ENCODE measurements around the gene NEK7.

Gene NEK7

GRCh38 chr1:198160946-198161614, 4.3 kb downstream of the NEK7 start:
- Histone ChIP-seq H3K4me1 (ENCODE audit: control insufficient read depth, insufficient read depth, low read length) (peaks cover 15% of the 10 kb centered on the region), H3K9ac (ENCODE audit: low read depth, low read length) (no peak overlapping the region), H3K36me3 (ENCODE audit: insufficient read depth, low read length) (no peaks in the 10 kb centered on the region), H3K9me3 (replicated peaks; ENCODE audit: low read length) (no peaks in the 10 kb centered on the region), H3K4me2 (ENCODE audit: low read length) (no peak overlapping the region), H3K27me3 (ENCODE audit: control insufficient read depth, insufficient read depth, low read length) (no peaks in the 10 kb centered on the region), H3K4me3 (ENCODE audit: low read length) (no peak overlapping the region)

DNA sequence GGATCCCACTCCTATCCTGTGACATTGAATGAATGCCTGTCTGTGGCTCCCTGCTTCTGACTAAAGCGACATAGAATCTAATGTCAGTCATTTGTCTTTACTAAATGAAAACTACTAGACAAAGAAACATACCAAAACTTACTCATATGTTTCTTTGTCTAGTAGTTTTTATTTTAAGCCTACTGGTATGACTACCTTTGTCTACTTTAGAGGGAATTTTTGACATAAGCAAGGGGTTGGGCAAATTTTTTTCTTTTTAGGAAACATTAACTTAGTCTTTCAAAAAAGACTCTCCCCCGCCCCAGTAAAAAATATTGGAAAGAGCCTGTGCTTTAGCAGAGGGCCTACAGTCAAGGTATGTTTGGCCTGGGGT, 4.9 kb downstream of the NEK7 start:
- H3K4me2 ChIP-seq (ENCODE audit: low read length), result no peak overlapping the region
- H3K27me3 ChIP-seq (ENCODE audit: control insufficient read depth, insufficient read depth, low read length), result no peaks in the 10 kb centered on the region
- H3K9ac ChIP-seq (ENCODE audit: low read depth, low read length), result no peak overlapping the region
- peaks cover 19% of the 10 kb centered on the region for H3K4me1 ChIP-seq (ENCODE audit: control insufficient read depth, insufficient read depth, low read length)
- no peaks in the 10 kb centered on the region for H3K36me3 ChIP-seq (ENCODE audit: insufficient read depth, low read length)
- no peak overlapping the region for H3K4me3 ChIP-seq (ENCODE audit: low read length)
- H3K9me3 ChIP-seq (replicated peaks; ENCODE audit: low read length), result no peaks in the 10 kb centered on the region

DNA sequence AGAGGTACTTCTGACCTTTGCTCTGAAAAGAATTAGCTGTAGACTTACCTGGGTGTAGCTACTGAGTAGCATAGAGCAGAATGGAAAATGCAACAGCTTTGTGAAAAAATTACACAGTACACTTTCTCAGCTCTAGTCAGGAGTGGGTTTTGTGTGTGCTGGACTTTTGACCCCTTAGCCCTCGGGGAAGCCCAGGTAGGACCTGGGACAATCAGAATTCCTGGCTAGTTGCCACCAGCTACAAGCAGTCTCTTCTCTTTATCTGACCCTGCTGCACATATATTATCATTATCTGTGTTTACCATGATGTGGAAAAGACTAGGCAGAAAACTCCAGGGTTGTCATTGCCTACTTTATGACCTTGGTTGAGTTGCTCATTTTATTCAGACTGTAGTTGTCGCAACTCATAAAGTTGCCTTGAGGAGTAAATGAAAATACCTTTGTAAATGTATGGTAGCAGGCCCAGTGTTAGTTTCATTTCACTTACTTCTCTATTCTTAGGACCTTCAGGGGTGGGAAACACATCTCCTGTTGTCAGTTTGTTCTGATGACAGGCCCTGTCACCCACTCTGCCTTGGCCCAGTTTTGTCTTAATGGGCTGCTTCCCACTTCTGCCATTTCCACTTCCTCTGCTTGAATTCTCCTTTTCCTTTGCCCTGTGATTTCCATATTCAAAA, 5.4 kb downstream of the NEK7 start:
- H3K4me1 ChIP-seq (ENCODE audit: control insufficient read depth, insufficient read depth, low read length), result peaks cover 24% of the 10 kb centered on the region
- no peaks in the 10 kb centered on the region for H3K9me3 ChIP-seq (replicated peaks; ENCODE audit: low read length)
- H3K9ac ChIP-seq (ENCODE audit: low read depth, low read length), result no peak overlapping the region
- H3K27me3 ChIP-seq (ENCODE audit: control insufficient read depth, insufficient read depth, low read length), result no peaks in the 10 kb centered on the region
- H3K4me3 ChIP-seq (ENCODE audit: low read length), result no peak overlapping the region
- H3K36me3 ChIP-seq (ENCODE audit: insufficient read depth, low read length), result no peaks in the 10 kb centered on the region
- no peak overlapping the region for H3K4me2 ChIP-seq (ENCODE audit: low read length)

- no peak overlapping the region for H3K4me2 ChIP-seq (ENCODE audit: low read length)
- H3K27me3 ChIP-seq (ENCODE audit: control insufficient read depth, insufficient read depth, low read length), result no peaks in the 10 kb centered on the region
- peaks cover 43% of the 10 kb centered on the region for H3K4me1 ChIP-seq (ENCODE audit: control insufficient read depth, insufficient read depth, low read length)
- H3K36me3 ChIP-seq (ENCODE audit: insufficient read depth, low read length), result no peaks in the 10 kb centered on the region
- H3K9me3 ChIP-seq (replicated peaks; ENCODE audit: low read length), result no peaks in the 10 kb centered on the region
- H3K4me3 ChIP-seq (ENCODE audit: low read length), result no peak overlapping the region
- H3K9ac ChIP-seq (ENCODE audit: low read depth, low read length), result no peak overlapping the region
These were observed 9.3 kb downstream of the NEK7 start for GRCh38 chr1:198165927-198166647.

DNA sequence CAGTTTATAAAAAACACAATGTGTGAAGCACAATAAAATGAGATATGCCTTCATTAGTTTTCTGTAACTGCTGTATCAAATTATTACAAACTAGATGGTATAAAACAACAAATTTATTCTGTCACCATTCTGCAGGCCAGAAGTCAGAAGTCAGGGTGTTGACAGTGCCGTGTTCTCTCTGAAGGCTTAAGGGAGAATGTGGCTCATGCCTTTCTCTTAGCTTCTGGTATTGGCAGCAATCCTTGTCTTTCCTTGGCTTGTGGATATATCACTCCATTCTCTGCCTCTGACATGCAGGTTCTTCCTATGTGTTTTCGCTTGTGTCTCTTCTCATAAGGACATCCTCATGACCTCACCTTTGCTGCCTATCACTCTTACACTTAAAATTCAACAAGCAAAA, 10.1 kb downstream of the NEK7 start:
- no peaks in the 10 kb centered on the region for H3K9me3 ChIP-seq (replicated peaks; ENCODE audit: low read length)
- no peak overlapping the region for H3K9ac ChIP-seq (ENCODE audit: low read depth, low read length)
- peaks cover 43% of the 10 kb centered on the region for H3K4me1 ChIP-seq (ENCODE audit: control insufficient read depth, insufficient read depth, low read length)
- H3K36me3 ChIP-seq (ENCODE audit: insufficient read depth, low read length), result no peaks in the 10 kb centered on the region
- H3K27me3 ChIP-seq (ENCODE audit: control insufficient read depth, insufficient read depth, low read length), result no peaks in the 10 kb centered on the region
- H3K4me3 ChIP-seq (ENCODE audit: low read length), result no peak overlapping the region
- no peak overlapping the region for H3K4me2 ChIP-seq (ENCODE audit: low read length)

- Histone ChIP-seq H3K4me1 (ENCODE audit: control insufficient read depth, insufficient read depth, low read length) (peaks cover 38% of the 10 kb centered on the region), H3K4me2 (ENCODE audit: low read length) (peak overlapping the region; percentile 53), H3K27me3 (ENCODE audit: control insufficient read depth, insufficient read depth, low read length) (no peaks in the 10 kb centered on the region), H3K4me3 (ENCODE audit: low read length) (no peak overlapping the region), H3K36me3 (ENCODE audit: insufficient read depth, low read length) (no peaks in the 10 kb centered on the region), H3K9me3 (replicated peaks; ENCODE audit: low read length) (no peaks in the 10 kb centered on the region), H3K9ac (ENCODE audit: low read depth, low read length) (no peak overlapping the region)
These were observed 10.7 kb downstream of the NEK7 start for GRCh38 chr1:198167436-198167934.

- Histone ChIP-seq H3K36me3 (ENCODE audit: insufficient read depth, low read length) (no peaks in the 10 kb centered on the region), H3K4me3 (ENCODE audit: low read length) (no peak overlapping the region), H3K27me3 (ENCODE audit: control insufficient read depth, insufficient read depth, low read length) (no peaks in the 10 kb centered on the region), H3K4me1 (ENCODE audit: control insufficient read depth, insufficient read depth, low read length) (peaks cover 36% of the 10 kb centered on the region), H3K9me3 (replicated peaks; ENCODE audit: low read length) (no peaks in the 10 kb centered on the region), H3K4me2 (ENCODE audit: low read length) (peak overlapping the region; percentile 53), H3K9ac (ENCODE audit: low read depth, low read length) (no peak overlapping the region)
These were observed 11.4 kb downstream of the NEK7 start for GRCh38 chr1:198168227-198168626.

DNA sequence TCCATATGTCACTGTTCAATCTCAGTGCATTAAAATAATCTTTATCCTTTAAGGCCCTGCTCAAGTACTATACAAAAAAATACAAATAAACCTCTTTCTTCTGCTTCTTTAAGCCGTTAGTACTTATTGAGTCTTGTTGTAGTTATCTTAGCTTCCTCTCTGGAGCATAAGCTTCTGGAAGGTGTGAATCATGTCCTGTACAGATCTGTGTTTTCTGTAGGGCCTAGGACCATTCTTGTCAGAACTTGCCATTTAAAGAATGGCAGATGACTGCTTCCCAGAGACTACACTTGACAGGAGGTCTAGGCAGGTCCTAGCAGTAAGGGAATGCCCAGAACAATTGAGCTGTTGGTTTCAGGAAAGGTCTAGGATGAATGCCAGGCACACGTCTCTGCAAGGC, 12.9 kb downstream of the NEK7 start:
- no peaks in the 10 kb centered on the region for H3K27me3 ChIP-seq (ENCODE audit: control insufficient read depth, insufficient read depth, low read length)
- H3K9me3 ChIP-seq (replicated peaks; ENCODE audit: low read length), result no peaks in the 10 kb centered on the region
- peaks cover 39% of the 10 kb centered on the region for H3K4me1 ChIP-seq (ENCODE audit: control insufficient read depth, insufficient read depth, low read length)
- no peak overlapping the region for H3K4me3 ChIP-seq (ENCODE audit: low read length)
- no peak overlapping the region for H3K4me2 ChIP-seq (ENCODE audit: low read length)
- no peak overlapping the region for H3K9ac ChIP-seq (ENCODE audit: low read depth, low read length)
- H3K36me3 ChIP-seq (ENCODE audit: insufficient read depth, low read length), result no peaks in the 10 kb centered on the region

DNA sequence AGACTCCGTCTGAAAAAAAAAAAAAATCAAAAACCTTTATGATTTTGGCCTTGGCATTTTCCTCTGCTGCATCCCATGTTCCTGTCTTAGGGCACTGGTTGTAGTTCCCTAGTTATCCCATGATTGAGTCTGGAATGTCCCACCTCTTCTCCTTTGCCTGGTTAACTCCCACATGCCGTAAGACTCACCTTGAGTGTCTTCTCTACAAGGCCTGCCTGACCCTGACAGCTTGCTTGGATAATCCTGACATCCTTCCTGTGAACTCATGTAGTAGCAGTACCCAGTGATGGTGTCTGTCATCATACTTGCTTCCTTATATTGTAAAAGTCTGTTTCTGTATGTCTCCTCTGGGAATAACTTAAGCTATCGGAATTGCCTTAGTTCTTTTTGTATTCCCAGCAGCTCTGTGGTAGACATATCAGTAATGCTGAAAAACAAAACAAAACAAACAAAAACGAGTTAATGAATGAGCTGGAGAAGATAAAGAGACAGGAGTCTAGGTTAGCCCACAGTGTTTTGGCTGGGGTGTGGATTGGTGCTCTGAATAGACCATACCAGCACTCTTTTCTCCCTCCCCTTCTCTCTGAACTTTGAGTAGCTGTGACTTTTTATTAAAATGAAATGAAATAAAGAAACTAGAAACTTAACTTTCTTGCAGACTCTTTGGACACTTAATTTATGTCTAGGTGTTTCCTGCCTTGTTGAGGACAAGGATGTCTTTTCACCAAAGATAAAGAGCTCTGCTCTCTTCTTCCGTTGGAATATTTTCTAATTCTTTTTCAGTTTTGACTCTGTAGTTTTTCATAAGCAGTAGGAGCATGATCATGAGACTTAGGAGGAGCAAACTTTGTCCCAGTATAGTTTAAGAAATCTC, 15.1 kb downstream of the NEK7 start:
- H3K27me3 ChIP-seq (ENCODE audit: control insufficient read depth, insufficient read depth, low read length), result no peaks in the 10 kb centered on the region
- no peak overlapping the region for H3K9ac ChIP-seq (ENCODE audit: low read depth, low read length)
- no peak overlapping the region for H3K4me3 ChIP-seq (ENCODE audit: low read length)
- no peaks in the 10 kb centered on the region for H3K36me3 ChIP-seq (ENCODE audit: insufficient read depth, low read length)
- peaks cover 48% of the 10 kb centered on the region for H3K4me1 ChIP-seq (ENCODE audit: control insufficient read depth, insufficient read depth, low read length)
- no peak overlapping the region for H3K4me2 ChIP-seq (ENCODE audit: low read length)
- no peaks in the 10 kb centered on the region for H3K9me3 ChIP-seq (replicated peaks; ENCODE audit: low read length)

GRCh38 chr1:198173832-198174231, 17.0 kb downstream of the NEK7 start:
- Histone ChIP-seq H3K36me3 (ENCODE audit: insufficient read depth, low read length) (no peaks in the 10 kb centered on the region), H3K27me3 (ENCODE audit: control insufficient read depth, insufficient read depth, low read length) (no peaks in the 10 kb centered on the region), H3K9me3 (replicated peaks; ENCODE audit: low read length) (no peaks in the 10 kb centered on the region), H3K4me3 (ENCODE audit: low read length) (no peak overlapping the region), H3K4me1 (ENCODE audit: control insufficient read depth, insufficient read depth, low read length) (peaks cover 35% of the 10 kb centered on the region), H3K9ac (ENCODE audit: low read depth, low read length) (no peak overlapping the region), H3K4me2 (ENCODE audit: low read length) (no peak overlapping the region)

DNA sequence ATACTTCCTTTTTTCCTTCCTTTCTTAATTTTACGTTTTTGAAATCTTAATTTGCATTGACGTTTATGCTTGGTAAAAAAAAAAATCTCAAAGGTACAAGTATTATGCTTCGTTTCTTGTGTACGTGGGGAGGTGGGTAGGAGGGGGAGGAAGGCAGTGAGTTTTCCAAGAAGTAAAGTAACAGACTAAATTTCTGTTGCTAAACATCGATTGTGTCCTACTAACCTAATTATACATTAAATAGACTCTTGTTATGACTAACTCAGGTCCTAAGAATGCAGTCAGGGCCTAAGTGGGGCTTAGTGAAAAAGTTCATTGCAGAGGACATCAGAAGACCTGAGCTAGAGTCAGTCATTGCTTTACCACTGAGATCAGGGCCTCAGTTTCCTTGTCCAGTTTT, 17.5 kb downstream of the NEK7 start:
- H3K9ac ChIP-seq (ENCODE audit: low read depth, low read length), result no peak overlapping the region
- H3K4me1 ChIP-seq (ENCODE audit: control insufficient read depth, insufficient read depth, low read length), result peaks cover 36% of the 10 kb centered on the region

More for the DNA sequence above, 17.5 kb downstream of the NEK7 start:
- Histone ChIP-seq H3K36me3 (ENCODE audit: insufficient read depth, low read length) (no peaks in the 10 kb centered on the region), H3K4me2 (ENCODE audit: low read length) (no peak overlapping the region), H3K4me3 (ENCODE audit: low read length) (no peak overlapping the region), H3K27me3 (ENCODE audit: control insufficient read depth, insufficient read depth, low read length) (no peaks in the 10 kb centered on the region), H3K9me3 (replicated peaks; ENCODE audit: low read length) (no peaks in the 10 kb centered on the region)

Data from skeletal muscle satellite cell (primary cell).